Thoracic aorta (tissue), 2 donors: ENCODE data around the gene DPP4. TPM values are rescaled to one million over a fixed set of nuclear protein-coding genes. Genes with fewer than 3 reads are reported as not detected.

Experiments
- ATAC-seq: fragments of 150-250 bp; one replicate; pipeline ENCODE4 v1.8.0; 2017; ENCODE audit warnings: low read depth; ENCODE audit not compliant: insufficient number of reproducible peaks, low FRiP score
- DNase-seq: peaks from one replicate; pipeline ENCODE4 v3.0.0-alpha.2; 2020; ENCODE audit warnings: low spot score
- H3K27ac ChIP-seq, 2 donors: fragments of 200-600 bp; sonication (generic); 1 replicate in 1 of 2; 2 replicates in 1 of 2; pipeline ENCODE4 v1.5.1; 2016; ENCODE audit warnings: mild to moderate bottlenecking in 2 of 2, moderate library complexity in 2 of 2
- H3K27me3 ChIP-seq: fragments of 200-600 bp; sonication (generic); replicated peaks from 2 replicates; pipeline ENCODE4 v1.6.0; 2016; ENCODE audit warnings: mild to moderate bottlenecking; ENCODE audit not compliant: insufficient read depth
- H3K36me3 ChIP-seq: fragments of 200-600 bp; sonication (generic); one replicate; pipeline ENCODE4 v1.5.1; 2016
- H3K4me1 ChIP-seq, 2 donors: fragments of 200-600 bp; sonication (generic); 1 replicate in 1 of 2; 2 replicates in 1 of 2; pipeline versions ENCODE4 v1.5.1 to v1.6.0; 2016; ENCODE audit warnings: low read depth in 2 of 2, mild to moderate bottlenecking in 1 of 2; ENCODE audit not compliant: control insufficient read depth in 1 of 2
- H3K4me3 ChIP-seq: fragments of 200-600 bp; sonication (generic); 2 replicates; pipeline ENCODE4 v1.5.1; 2016; ENCODE audit warnings: mild to moderate bottlenecking
- H3K9me3 ChIP-seq: fragments of 200-600 bp; sonication (generic); 2 replicates; pipeline ENCODE4 v1.5.1; 2016
- total RNA-seq, 2 donors: library from RNA; depleted of rRNA; stranded (reverse); fragments of >200 nt; gene quantifications; one replicate each; pipeline versions ENCODE4 v1.1.0 to v1.2.3, GENCODE V29; 2016
- TF ChIP-seq, protein P1 (sequence below): fragments of 200-600 bp; sonication (generic); IDR thresholded peaks from one replicate; pipeline ENCODE4 v1.5.1; 2019; ENCODE audit warnings: antibody characterized with exemption

The DPP4 gene
- total RNA-seq, 2 donors from 2014 or later = 2.0 to 2.1 TPM

DNA sequence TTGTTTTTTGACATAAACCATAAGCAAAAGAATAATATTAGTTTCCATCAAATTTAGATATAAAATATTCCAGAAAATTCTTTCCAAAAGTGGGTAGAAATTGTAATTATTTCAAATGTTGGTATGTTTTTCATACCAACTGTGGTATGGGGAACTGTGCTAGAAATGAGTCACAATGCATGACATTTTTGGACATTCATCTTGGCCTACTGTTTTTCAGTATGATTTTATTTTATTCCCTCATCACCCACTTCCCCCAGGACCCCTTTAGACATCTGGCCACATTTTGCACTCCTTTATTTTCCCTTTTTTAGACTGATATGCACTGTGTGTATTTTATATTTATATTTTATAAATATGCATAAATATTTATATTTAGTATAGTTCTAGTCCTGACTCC, 97.1 kb downstream of the DPP4 start:
- no peaks in the 10 kb centered on the region for H3K9me3 ChIP-seq
- H3K4me1 ChIP-seq = no peaks in the 10 kb centered on the region
- no peak for DNase-seq
- no peak overlapping the region for H3K27ac ChIP-seq
- no peak for ATAC-seq
- no peak overlapping the region for H3K4me3 ChIP-seq
- H3K36me3 ChIP-seq = no peaks in the 10 kb centered on the region
- TF ChIP-seq, protein P1, sequence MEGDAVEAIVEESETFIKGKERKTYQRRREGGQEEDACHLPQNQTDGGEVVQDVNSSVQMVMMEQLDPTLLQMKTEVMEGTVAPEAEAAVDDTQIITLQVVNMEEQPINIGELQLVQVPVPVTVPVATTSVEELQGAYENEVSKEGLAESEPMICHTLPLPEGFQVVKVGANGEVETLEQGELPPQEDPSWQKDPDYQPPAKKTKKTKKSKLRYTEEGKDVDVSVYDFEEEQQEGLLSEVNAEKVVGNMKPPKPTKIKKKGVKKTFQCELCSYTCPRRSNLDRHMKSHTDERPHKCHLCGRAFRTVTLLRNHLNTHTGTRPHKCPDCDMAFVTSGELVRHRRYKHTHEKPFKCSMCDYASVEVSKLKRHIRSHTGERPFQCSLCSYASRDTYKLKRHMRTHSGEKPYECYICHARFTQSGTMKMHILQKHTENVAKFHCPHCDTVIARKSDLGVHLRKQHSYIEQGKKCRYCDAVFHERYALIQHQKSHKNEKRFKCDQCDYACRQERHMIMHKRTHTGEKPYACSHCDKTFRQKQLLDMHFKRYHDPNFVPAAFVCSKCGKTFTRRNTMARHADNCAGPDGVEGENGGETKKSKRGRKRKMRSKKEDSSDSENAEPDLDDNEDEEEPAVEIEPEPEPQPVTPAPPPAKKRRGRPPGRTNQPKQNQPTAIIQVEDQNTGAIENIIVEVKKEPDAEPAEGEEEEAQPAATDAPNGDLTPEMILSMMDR = no peak
- H3K27me3 ChIP-seq = no peaks in the 10 kb centered on the region

DNA sequence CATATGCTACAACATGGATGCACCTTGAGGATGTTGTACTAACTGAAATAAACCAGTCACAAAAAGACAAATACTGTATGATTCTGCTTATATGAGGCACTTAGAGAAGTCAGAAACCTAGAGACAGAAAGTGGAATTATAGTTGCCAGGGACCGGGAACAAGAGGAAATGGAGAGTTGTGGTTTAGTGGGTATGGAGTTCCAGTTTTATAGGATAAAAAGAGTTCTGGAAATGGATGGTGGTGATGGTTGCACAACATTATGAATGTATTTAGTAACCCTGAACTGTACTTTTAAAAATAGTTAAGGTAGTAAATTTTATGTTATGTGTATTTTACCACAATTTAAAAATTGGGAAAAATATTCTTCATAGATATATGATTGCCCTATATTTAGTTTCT, 97.7 kb downstream of the DPP4 start:
- ATAC-seq (no peak), DNase-seq (no peak)
- TF ChIP-seq, protein P1 = no peak

DNA sequence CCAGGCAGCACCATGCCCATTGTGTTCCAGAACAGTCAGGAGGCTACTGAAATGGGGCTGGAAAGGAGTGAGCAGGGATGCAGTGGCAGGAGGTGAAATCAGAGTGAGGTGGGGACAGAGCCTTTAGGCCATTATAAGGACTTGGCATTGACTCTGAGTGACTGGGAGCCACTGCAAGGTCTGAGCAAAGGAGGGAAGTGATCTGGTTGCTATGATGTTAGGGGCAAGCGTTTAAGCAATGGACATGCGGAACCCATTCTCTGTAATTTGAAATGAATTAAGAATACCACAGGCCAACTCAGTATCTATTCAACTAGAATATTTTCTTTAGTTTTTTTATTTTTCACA, 98.2 kb downstream of the DPP4 start:
- H3K36me3 ChIP-seq = no peaks in the 10 kb centered on the region
- DNase-seq (no peak), ATAC-seq (no peak)
- H3K27me3 ChIP-seq = no peaks in the 10 kb centered on the region
- no peak overlapping the region for H3K27ac ChIP-seq
- H3K4me3 ChIP-seq = no peak overlapping the region
- TF ChIP-seq, protein P1 = no peak
- no peaks in the 10 kb centered on the region for H3K9me3 ChIP-seq
- no peaks in the 10 kb centered on the region for H3K4me1 ChIP-seq

More for the DNA sequence above, 97.7 kb downstream of the DPP4 start:
- Histone ChIP-seq H3K4me3 (no peak overlapping the region), H3K4me1 (no peaks in the 10 kb centered on the region), H3K27me3 (no peaks in the 10 kb centered on the region), H3K9me3 (no peaks in the 10 kb centered on the region), H3K27ac (no peak overlapping the region), H3K36me3 (no peaks in the 10 kb centered on the region)

DNA sequence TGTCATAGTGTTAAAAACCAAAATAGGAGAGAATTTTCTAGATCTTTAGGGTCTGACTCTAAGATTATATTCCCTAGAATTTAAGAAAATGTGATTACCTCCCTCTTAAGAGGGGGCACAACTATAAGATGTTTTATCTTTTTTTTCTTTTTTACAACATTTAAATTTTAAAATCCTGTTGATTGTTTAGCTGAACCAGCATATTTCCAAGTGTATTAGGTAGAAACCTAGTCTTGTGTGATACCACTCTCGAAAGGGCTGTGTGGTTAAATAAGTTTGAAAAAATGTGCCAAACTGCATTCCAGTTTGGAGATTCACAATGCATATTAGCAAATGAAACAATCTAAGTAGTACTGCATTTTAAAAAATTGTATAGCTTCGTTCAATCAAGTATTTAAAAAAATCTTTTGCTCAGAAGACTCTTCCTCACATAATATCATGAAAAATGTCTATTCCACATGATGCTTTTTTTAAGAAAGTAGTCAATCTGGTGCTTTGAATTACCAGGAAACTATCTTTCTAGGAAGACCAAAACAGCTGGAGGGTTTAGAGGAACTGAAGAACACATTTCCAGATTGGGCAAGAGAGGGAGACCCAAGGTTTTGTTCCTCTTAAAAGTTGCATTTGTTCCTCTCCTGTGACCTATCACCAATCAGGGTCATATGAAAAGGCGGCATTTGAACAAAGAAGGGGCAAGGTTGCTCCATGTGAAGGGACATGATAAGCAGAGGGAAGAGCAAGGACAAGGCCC, 98.8 kb downstream of the DPP4 start:
- Histone ChIP-seq H3K4me3 (no peak overlapping the region), H3K4me1 (no peaks in the 10 kb centered on the region), H3K27me3 (no peaks in the 10 kb centered on the region), H3K27ac (no peak overlapping the region), H3K36me3 (no peaks in the 10 kb centered on the region), H3K9me3 (no peaks in the 10 kb centered on the region)
- TF ChIP-seq, protein P1 = no peak
- ATAC-seq = no peak
- DNase-seq = no peak

DNA sequence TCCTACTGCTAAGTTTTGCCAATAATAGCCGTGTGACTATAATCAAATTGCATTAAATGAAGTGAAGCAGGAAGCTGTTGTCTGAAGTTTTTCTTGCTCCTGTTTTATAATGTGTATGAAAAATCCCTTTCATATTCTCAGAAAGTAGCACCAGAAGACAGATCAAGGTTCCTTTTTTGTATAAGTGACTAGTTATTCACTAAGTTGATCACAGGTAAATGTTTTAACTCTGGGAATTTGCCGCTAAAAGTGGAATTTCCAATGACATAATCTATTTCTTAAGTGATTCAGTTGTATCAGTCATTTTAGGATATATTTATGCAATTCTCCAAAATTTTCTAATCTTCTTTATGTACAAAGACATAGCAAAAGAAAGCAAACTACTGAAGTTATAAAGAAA, 99.6 kb downstream of the DPP4 start:
- no peak for ATAC-seq
- Histone ChIP-seq H3K36me3 (no peaks in the 10 kb centered on the region), H3K4me1 (no peaks in the 10 kb centered on the region), H3K9me3 (no peaks in the 10 kb centered on the region), H3K4me3 (no peak overlapping the region), H3K27ac (no peak overlapping the region), H3K27me3 (no peaks in the 10 kb centered on the region)
- no peak for DNase-seq
- TF ChIP-seq, protein P1 = no peak
